HG02970 (cell line): ENCODE data around the gene PRDM10.
"Not testable (repeated sequence)": the region's sequence is repeated elsewhere in the genome, so short reads cannot be mapped to it uniquely, and the experiment has no call there.

Experiments
- ATAC-seq: cut with Tn5 transposase; IDR thresholded peaks from one replicate; pipeline ENCODE4 v1.9.1; 2021; ENCODE audit warnings: mild to moderate bottlenecking, moderate library complexity, moderate number of reproducible peaks; ENCODE audit not compliant: unreplicated experiment, low FRiP score

Gene PRDM10

GRCh38 chr11:129979046-129979605, 23.5 kb downstream of the PRDM10 start:
- ATAC-seq = no peak

GRCh38 chr11:129978447-129978846, 24.2 kb downstream of the PRDM10 start:
- no peak for ATAC-seq

- no peak for ATAC-seq
These were observed 26.3 kb downstream of the PRDM10 start for GRCh38 chr11:129976328-129976727.

GRCh38 chr11:129975543-129975942, 27.1 kb downstream of the PRDM10 start:
- no peak for ATAC-seq

- no peak for ATAC-seq
These were observed 28.0 kb downstream of the PRDM10 start for GRCh38 chr11:129974672-129975071.

GRCh38 chr11:129974237-129974636, 28.4 kb downstream of the PRDM10 start:
- ATAC-seq = no peak

- no peak for ATAC-seq
These were observed 28.8 kb downstream of the PRDM10 start for GRCh38 chr11:129973809-129974208.

- ATAC-seq = no peak
These were observed 29.6 kb downstream of the PRDM10 start for GRCh38 chr11:129973068-129973467.

- ATAC-seq = no peak
These were observed 30.0 kb downstream of the PRDM10 start for GRCh38 chr11:129972611-129973010.

GRCh38 chr11:129971856-129972255, 30.8 kb downstream of the PRDM10 start:
- ATAC-seq = not testable (repeated sequence)

- ATAC-seq = no peak
These were observed 32.7 kb downstream of the PRDM10 start for GRCh38 chr11:129969920-129970319.

- ATAC-seq = no peak
These were observed 33.8 kb downstream of the PRDM10 start for GRCh38 chr11:129968591-129969419.

GRCh38 chr11:129967996-129968395, 34.6 kb downstream of the PRDM10 start:
- no peak for ATAC-seq

- no peak for ATAC-seq
These were observed 37.4 kb downstream of the PRDM10 start for GRCh38 chr11:129965248-129965647.

GRCh38 chr11:129960216-129961214, 42.1 kb downstream of the PRDM10 start:
- peak; percentile 71 for ATAC-seq

- ATAC-seq = no peak
These were observed 42.9 kb downstream of the PRDM10 start for GRCh38 chr11:129959687-129960086.

- ATAC-seq = no peak
These were observed 47.4 kb downstream of the PRDM10 start for GRCh38 chr11:129955282-129955681.

GRCh38 chr11:129954703-129955102, 47.9 kb downstream of the PRDM10 start:
- not testable (repeated sequence) for ATAC-seq

GRCh38 chr11:129951866-129952262, 50.8 kb downstream of the PRDM10 start:
- ATAC-seq = no peak

GRCh38 chr11:129951201-129951865, 51.3 kb downstream of the PRDM10 start:
- no peak for ATAC-seq
